HCT116 (cell line): ENCODE results near the gene DPYD. TPM values are rescaled to one million over a fixed set of nuclear protein-coding genes. Genes with fewer than 3 reads are reported as not detected.

Experiments
- ATAC-seq: fragments of 200-7000 bp; cut with Tn5 transposase; 2 replicates; pipeline ENCODE4 v1.9.1; 2020; ENCODE audit warnings: mild to moderate bottlenecking, moderate library complexity
- BruUV-seq: library from RNA; stranded (reverse); fragments of 400-500 nt; replicated peaks from 2 replicates; lab custom pipeline; 2021; lab: Mats Ljungman, UMichigan
- CTCF ChIA-PET: fragments of 300-600 bp; sonication (Branson Sonifier 250); formaldehyde crosslinking; loops from one replicate; lab custom pipeline; 2021; ENCODE audit warnings: antibody characterized with exemption; lab: Charles Lee
- POLR2A ChIA-PET: fragments of 300-600, 350-600 bp; sonication (Branson Sonifier 250); formaldehyde crosslinking; loops from one replicate; lab custom pipeline; 2021; ENCODE audit warnings: antibody characterized with exemption; lab: Charles Lee
- RAD21 ChIA-PET, 2 experiments: fragments of 300-600 bp; sonication (Branson Sonifier 250); formaldehyde crosslinking; loops; one replicate each; lab custom pipeline; 2023; ENCODE audit warnings: low total read pairs in 2 of 2; ENCODE audit not compliant: uncharacterized antibody in 2 of 2, unreplicated experiment in 2 of 2, low non-redundant PET in 1 of 2; lab: Charles Lee
- DNase-seq: peaks from one replicate; pipeline ENCODE4 v3.0.0-alpha.2; 2010; ENCODE audit warnings: low read depth, low spot score
- H2AFZ ChIP-seq: fragments of 200-600 bp; shearing (Covaris generic), sonication (generic); 2 replicates; pipeline ENCODE4 v1.6.1; 2017; ENCODE audit warnings: low read depth, mixed run types, mixed read lengths, antibody characterized with exemption, low read length; ENCODE audit not compliant: poor library complexity, severe bottlenecking
- H3K27ac ChIP-seq: 2 replicates; pipeline ENCODE4 v1.5.1; 2012; ENCODE audit warnings: low read depth, low read length
- H3K27me3 ChIP-seq: fragments of 200-600 bp; sonication (generic); 2 replicates; pipeline ENCODE4 v1.6.1; 2016; ENCODE audit warnings: mixed run types, low read length, mixed read lengths; ENCODE audit not compliant: insufficient read depth
- H3K36me3 ChIP-seq, 2 experiments: fragments of 200-500 bp in 1 of 2; fragments of 200-600 bp in 1 of 2; sonication (Bioruptor generic) in 1 of 2; sonication (generic) in 1 of 2; 2 replicates each; pipeline versions ENCODE4 v1.5.1 to v1.6.1; 2014 to 2016; ENCODE audit warnings: low read length in 2 of 2, inconsistent platforms in 1 of 2, mixed read lengths in 1 of 2, mixed run types in 1 of 2; ENCODE audit not compliant: insufficient read depth in 2 of 2, control insufficient read depth in 1 of 2
- H3K4me1 ChIP-seq, 2 experiments: fragments of 200-600 bp in 1 of 2; sonication (generic) in 1 of 2; 2 replicates each; pipeline versions ENCODE4 v1.5.1 to v1.6.1; 2012 to 2017; ENCODE audit warnings: low read length in 2 of 2, inconsistent platforms in 1 of 2, mild to moderate bottlenecking in 1 of 2, mixed read lengths in 1 of 2, mixed run types in 1 of 2, moderate library complexity in 1 of 2; ENCODE audit not compliant: insufficient read depth in 2 of 2, control insufficient read depth in 1 of 2
- H3K4me2 ChIP-seq: fragments of 200-600 bp; sonication (generic); 2 replicates; pipeline ENCODE4 v1.6.1; 2017; ENCODE audit warnings: mixed run types, low read length, mixed read lengths
- H3K4me3 ChIP-seq, 2 experiments: fragments of 200-600 bp in 1 of 2; sonication (generic) in 1 of 2; replicated peaks in 1 of 2; 2 replicates each; pipeline ENCODE4 v1.5.1; 2011 to 2016; ENCODE audit warnings: low read length in 2 of 2, control low read depth in 1 of 2, low read depth in 1 of 2, mild to moderate bottlenecking in 1 of 2, mixed read lengths in 1 of 2, mixed run types in 1 of 2
- H3K79me2 ChIP-seq: fragments of 200-600 bp; sonication (generic); 2 replicates; pipeline ENCODE4 v1.6.1; 2017; ENCODE audit warnings: mild to moderate bottlenecking, mixed run types, low read length, moderate library complexity, mixed read lengths; ENCODE audit not compliant: insufficient read depth
- H3K9ac ChIP-seq: fragments of 200-600 bp; sonication (generic); 2 replicates; pipeline ENCODE4 v1.6.1; 2016; ENCODE audit warnings: low read length, mixed read lengths
- H3K9me2 ChIP-seq: fragments of 200-600 bp; sonication (generic), shearing (Covaris generic); 2 replicates; pipeline ENCODE4 v1.6.1; 2017; ENCODE audit warnings: mixed run types, mild to moderate bottlenecking, moderate library complexity; ENCODE audit not compliant: insufficient read depth
- H3K9me3 ChIP-seq, 2 experiments: fragments of 200-500 bp in 1 of 2; fragments of 200-600 bp in 1 of 2; sonication (Bioruptor generic) in 1 of 2; sonication (generic) in 1 of 2; 2 replicates each; pipeline ENCODE4 v1.6.1; 2014 to 2017; ENCODE audit warnings: low read length in 2 of 2, mixed read lengths in 2 of 2, inconsistent platforms in 1 of 2, low read depth in 1 of 2, mild to moderate bottlenecking in 1 of 2, mixed run types in 1 of 2, moderate library complexity in 1 of 2; ENCODE audit not compliant: control insufficient read depth in 1 of 2, insufficient read depth in 1 of 2
- H4K20me1 ChIP-seq: fragments of 200-600 bp; sonication (generic), shearing (Covaris generic); 2 replicates; pipeline ENCODE4 v1.6.1; 2017; ENCODE audit warnings: mixed run types, mild to moderate bottlenecking, moderate library complexity; ENCODE audit not compliant: insufficient read depth
- EZH2 ChIP-seq: fragments of 200-600 bp; sonication (generic); IDR thresholded peaks from 2 replicates; pipeline ENCODE4 v1.6.1; 2017; ENCODE audit warnings: antibody characterized with exemption, mixed run types
- EZH2phosphoT487 ChIP-seq: fragments of 200-600 bp; IDR thresholded peaks from 2 replicates; pipeline ENCODE4 v1.6.1; 2018; ENCODE audit warnings: antibody characterized with exemption, borderline replicate concordance
- intact Hi-C: fragments of 100-400 bp; cut with micrococcal nuclease; formaldehyde crosslinking; loops from 2 replicates; pipeline ENCODE4 v1.10.0; 2022
- total RNA-seq: library from RNA; stranded (reverse); gene quantifications from one replicate; pipeline ENCODE4 v1.2.1, GENCODE V29; 2021; ENCODE audit not compliant: unreplicated experiment
- TF ChIP-seq, protein P1 (sequence below): IDR thresholded peaks from 2 replicates; pipeline ENCODE4 v1.6.1; 2012

The DPYD gene
- total RNA-seq, 1 experiment from 2014 or later, result 1.7 TPM

DNA sequence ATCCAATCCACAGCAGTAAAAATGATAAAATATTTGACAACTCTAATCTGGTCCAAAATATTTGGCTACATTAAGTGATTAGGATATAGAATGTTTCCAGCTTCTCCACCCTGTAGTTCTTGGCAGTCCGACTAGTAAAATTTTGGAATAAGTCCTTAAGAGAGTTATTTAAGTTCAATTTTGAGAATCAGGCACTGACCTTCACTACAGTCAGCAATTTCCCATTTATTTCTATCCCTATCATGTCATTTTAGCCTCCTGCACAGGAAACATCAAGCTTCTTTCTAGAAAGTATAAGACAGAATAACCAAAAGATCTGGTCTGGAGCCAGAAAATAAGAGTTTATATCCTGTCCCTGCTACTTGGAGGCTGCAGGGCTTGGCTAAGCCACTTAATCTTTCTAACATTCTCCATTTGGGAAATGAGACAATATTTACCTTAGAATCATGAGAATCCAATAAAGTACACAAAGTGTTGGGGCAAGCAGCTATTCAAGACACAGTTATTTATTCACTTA is 162.2 kb downstream of the DPYD start:
- H3K4me3 ChIP-seq, result no peak overlapping the region
- ChIA-PET CTCF (no interaction called here), POLR2A (no interaction called here), RAD21 (no interaction called here)
- H3K4me2 ChIP-seq, result no peak overlapping the region
- H3K27me3 ChIP-seq, result no peaks in the 10 kb centered on the region
- no peaks in the 10 kb centered on the region for H4K20me1 ChIP-seq
- no peaks in the 10 kb centered on the region for H3K36me3 ChIP-seq
- DNase-seq, result no peak
- H3K79me2 ChIP-seq, result no peaks in the 10 kb centered on the region
- TF ChIP-seq EZH2, result no peak
- no peak overlapping the region for H3K9ac ChIP-seq
- H3K27ac ChIP-seq, result no peak overlapping the region
- H3K9me3 ChIP-seq, result no peaks in the 10 kb centered on the region
- ATAC-seq, result no peak
- intact Hi-C loops, result no loop called here
- H2AFZ ChIP-seq, result no peak overlapping the region
- H3K4me1 ChIP-seq, result no peaks in the 10 kb centered on the region
- no TSS peak for BruUV-seq
- no peaks in the 10 kb centered on the region for H3K9me2 ChIP-seq

DNA sequence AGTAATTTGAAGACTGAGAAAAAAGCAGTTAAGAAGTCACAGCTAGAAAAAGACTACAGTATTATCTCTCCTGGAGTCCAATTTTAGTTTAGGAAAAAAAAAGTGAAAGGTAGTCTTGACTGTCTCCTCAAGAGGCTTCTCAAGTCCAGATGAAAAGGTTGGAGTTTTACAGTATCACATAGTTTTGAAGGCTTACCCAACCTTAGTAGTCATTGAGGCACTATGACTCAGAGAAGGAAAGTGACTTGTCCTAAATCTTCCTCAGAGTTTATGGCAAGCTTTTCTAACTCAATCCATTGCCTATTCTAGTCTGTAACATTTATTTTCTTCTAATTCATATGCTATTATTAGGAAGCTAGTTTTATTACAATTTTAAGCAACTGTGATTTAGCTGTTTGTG is 174.9 kb downstream of the DPYD start:
- Histone ChIP-seq H3K4me3 (no peak overlapping the region), H3K27ac (no peak overlapping the region), H3K9ac (no peak overlapping the region), H3K27me3 (no peaks in the 10 kb centered on the region), H3K9me3 (no peaks in the 10 kb centered on the region), H3K9me2 (no peaks in the 10 kb centered on the region), H3K4me1 (no peaks in the 10 kb centered on the region), H3K79me2 (no peaks in the 10 kb centered on the region), H2AFZ (no peak overlapping the region), H3K36me3 (no peaks in the 10 kb centered on the region), H4K20me1 (no peaks in the 10 kb centered on the region), H3K4me2 (no peak overlapping the region)
- ChIA-PET RAD21 (no interaction called here), CTCF (no interaction called here), POLR2A (no interaction called here)
- no TSS peak for BruUV-seq
- intact Hi-C loops, result no loop called here
- DNase-seq (no peak), ATAC-seq (no peak)
- no peak for TF ChIP-seq EZH2phosphoT487
- TF ChIP-seq, protein P1, sequence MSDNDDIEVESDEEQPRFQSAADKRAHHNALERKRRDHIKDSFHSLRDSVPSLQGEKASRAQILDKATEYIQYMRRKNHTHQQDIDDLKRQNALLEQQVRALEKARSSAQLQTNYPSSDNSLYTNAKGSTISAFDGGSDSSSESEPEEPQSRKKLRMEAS, result no peak
